DMS153 treated with DMSO at 0.1 percent for 48 hours (cell line): ENCODE measurements around the gene ZKSCAN2.

ENCODE experiments used
- DNase-seq: peaks from one replicate; lab custom pipeline; 2025; ENCODE audit not compliant: unreplicated experiment; lab: John Stamatoyannopoulos, UW

ZKSCAN2 gene

GRCh38 chr16:25257470-25257955 lies at the start of gene ZKSCAN2:
Gene ZKSCAN2, minus strand, starts transcription at chr16:25257845. Its CDS starts 718 bp downstream, at chr16:25257127.
- DNase-seq = peak; percentile 85

GRCh38 chr16:25299792-25300590 lies 42.3 kb upstream of the ZKSCAN2 start:
- no peak for DNase-seq

DNA sequence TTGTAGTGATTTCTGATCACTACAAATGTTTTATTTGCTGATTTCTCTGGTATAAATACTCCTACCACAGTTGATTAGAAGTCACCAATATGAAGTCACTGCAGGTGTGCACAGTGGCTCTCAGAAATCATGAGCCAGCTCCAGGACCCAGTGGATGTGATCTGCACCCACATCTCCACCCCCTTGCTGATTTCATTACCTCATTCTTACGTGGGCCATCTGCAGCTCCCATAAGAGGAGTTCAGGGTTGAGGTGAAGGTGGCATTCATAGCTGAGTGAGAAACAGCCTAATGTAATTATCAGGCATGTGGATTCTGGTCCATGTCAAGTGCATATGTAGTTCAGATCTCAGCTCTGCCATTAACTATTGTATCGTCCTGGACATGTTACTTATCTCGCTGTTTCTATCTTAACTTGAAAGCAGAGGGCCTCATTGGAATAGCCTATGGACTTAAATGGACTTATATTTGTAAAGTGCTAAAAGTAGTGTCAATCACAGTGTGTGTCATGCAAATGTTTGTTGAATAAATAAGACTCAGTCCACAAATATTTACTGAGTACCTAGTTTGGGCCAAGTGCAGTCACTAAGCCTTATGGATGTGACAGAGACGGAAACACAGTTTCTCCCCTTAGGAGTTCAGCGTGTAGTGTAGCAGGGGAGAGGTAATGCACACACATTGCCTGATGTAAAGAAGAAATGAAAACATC lies 40.7 kb upstream of the ZKSCAN2 start:
- no peak for DNase-seq

DNA sequence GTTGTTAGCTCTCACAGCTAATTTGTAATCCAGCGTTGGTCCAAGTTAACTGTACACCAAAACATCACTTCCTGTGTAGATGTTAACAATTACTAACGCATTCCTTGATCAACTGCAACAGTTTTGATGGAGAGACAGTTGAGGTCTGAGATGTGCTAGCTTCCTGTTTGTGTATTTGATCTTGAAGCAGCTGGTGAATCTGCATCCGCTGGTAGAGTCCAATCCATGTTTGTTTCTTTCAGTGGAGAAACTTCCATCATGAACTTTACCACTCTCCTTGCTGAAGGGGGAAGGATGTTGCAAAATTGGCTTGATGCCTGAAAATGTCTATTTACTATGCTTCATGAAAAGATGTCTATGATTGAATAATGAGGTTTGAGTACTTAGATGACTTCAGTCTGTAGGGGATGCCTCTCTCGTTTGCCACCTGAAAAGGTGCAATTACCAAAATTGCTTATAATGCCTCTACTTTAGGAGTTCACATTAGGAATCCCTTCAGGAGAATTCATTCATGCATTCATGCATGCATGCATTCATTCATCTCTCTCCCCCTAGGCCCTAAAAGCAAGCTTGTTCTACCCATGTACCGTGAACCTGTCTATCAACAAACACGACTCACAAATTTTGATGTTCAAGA lies 39.6 kb upstream of the ZKSCAN2 start:
- DNase-seq = no peak

DNA sequence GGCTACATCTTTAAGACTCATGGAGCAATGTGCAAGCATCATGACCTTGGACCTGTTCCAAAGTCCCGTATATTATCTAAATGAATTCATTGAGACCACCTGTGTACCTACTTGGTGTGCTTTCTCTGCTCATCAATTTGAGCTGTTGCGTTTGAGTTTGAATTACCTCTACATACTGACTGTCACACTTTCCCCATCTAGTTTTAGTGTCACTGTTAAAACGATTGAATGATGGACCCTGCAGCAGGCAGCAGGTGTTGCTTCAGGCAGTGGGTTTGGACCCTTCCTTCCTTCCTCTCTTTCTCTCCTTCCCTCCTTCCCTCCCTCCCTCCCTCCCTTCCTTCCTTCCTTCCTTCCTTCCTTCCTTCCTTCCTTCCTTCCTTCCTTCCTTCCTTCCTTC lies 33.9 kb upstream of the ZKSCAN2 start:
- DNase-seq = no peak

- DNase-seq = no peak
Observed at GRCh38 chr16:25289466-25289865, 31.8 kb upstream of the ZKSCAN2 start.

GRCh38 chr16:25279491-25279890 lies 21.8 kb upstream of the ZKSCAN2 start:
- DNase-seq = no peak

- DNase-seq = no peak
Observed at GRCh38 chr16:25271421-25271820, 13.8 kb upstream of the ZKSCAN2 start.

DNA sequence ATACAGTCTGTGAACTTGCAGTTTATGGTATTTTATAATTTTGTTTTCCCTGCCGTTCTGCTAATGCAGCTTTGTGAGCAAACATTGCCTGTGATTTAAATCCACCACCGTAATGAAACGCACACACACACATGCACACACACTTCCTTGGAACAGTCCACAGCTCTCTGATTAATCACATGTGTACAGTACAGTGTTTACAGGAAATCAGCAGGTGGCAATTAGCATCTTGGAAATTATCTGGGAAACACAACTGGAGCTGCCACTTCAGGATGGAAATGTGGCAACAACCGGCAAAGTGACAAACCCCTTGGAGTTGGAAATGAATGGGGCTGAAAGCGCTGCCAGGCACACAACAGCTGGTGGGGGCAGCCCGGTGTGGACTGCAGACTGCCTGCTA lies 12.9 kb upstream of the ZKSCAN2 start:
- DNase-seq = no peak

DNA sequence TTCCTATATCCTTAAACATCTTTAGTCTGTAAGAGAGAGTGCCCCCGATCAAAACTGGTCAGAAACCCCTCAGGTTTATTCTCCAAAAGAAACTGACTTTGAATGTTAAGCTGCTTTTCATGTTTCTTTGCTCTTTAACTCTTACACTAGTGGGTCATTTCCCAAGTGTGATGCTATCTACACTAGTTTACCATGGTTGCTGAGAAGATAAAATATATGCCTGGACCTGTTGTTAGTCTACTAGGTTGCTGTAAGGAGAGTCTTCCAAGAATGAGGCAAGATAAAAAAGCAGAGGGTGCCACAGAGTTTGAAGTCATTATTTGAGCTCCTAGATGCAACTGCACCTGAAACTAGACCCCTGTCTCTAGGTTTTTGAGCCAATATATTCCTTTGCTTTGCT lies 12.2 kb upstream of the ZKSCAN2 start:
- no peak for DNase-seq

DNA sequence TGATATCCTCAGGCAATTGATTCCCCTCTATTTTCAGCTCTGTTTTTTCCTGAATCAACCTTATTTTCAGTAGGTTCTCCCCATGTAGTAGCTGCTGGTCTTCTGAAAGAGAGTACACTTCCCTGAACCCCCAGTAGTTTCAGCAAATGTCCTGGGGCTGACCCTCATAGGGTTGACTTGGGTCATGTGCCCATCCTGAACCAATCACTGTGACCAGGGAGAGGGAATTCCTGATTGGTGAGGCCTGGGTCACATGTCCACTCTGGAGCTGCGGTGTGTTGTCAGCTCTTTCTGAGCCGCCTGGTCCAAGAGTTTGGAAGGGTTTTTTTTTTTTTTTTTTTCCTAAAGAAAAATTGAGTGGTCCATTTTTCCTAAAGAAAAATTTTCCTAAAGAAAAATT lies 8.3 kb upstream of the ZKSCAN2 start:
- DNase-seq = no peak

- no peak for DNase-seq
Observed at GRCh38 chr16:25264597-25264996, 7.0 kb upstream of the ZKSCAN2 start.

GRCh38 chr16:25260416-25260815 lies 2.8 kb upstream of the ZKSCAN2 start:
- no peak for DNase-seq

- no peak for DNase-seq
Observed at GRCh38 chr16:25258861-25259179, 1.2 kb upstream of the ZKSCAN2 start.

DNA sequence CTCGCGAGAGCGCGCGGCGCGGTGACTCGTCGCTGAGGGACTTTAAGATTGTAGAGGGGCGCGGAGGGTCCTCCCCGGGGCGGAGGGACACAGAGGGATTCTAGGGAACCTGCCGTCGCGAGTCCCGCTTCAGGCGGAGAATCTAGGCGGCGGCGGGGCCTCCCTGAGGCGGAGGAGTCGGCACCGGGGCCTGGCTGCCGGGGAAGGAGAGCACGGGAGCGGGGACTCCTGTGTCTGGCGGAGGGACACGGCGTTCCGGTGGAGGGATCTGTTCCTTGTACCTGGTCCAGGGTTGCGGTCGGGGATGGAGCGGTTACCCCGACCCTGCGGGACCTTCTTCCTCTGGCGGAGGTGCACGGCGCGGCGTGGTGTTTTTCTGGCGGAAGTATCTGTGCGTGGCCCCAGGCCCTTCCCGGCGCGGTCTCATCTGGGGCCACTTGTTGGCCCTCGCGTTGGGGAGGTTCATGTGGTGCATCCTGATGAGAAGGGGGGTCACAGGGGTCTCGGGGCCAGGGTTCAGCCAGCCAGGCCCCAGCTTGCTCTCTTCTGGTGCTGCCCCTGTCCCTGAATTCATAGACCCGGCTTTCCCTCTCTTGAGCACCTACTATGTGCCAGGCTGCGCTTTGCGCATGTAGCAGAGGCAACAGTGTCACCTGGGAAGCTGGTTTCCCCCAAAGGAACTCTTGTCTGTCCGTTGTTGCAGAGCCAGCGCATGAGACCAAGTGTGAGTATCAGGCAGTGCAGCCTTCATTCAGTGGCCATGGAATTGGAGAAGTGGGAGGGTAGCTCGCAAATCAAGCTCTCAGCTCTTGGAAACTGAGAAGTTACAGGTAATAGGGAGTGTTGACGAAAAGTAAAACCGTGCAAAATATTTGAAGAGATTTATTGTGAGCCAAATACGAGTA lies 563 bp upstream of the ZKSCAN2 start:
- peak; percentile 75 for DNase-seq

DNA sequence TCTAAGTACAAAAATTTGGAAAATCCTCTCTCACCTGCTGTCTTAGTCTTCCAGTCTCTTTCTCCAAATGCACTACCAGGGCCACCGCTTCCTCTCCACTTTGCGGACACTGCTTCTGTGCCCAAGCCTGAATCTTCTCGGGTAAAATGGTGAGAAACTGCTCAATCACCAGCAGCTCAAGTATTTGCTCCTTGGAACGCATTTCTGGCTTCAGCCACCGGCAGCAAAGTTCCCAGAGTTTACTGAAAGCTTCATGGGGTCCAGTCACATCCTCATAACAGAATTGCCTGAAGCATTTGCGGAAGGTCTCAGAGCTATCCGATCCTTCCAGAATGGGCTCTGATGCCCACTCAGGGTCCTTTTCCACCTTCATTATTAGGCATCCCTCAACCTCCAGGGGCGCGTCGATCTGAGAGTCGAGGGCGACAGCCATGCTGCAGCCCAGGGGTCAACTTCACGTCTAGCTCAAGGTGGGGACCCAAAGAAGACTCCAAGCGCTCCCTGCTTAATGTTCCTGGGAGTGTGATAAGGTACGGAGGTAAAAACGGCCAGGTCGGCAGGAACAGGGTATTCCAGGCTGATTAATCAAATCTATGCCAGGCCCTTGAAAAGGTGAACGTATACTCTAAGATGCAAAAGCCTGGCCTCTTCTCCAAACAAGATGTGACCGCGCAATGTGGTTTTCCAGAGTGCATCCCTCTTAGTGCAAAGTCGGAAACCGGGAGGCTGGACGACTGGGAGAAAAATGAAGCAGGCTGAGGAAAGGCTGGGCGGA lies 763 bp downstream of the ZKSCAN2 start:
- no peak for DNase-seq

- DNase-seq = no peak
Observed at GRCh38 chr16:25253322-25253721, 4.3 kb downstream of the ZKSCAN2 start.

DNA sequence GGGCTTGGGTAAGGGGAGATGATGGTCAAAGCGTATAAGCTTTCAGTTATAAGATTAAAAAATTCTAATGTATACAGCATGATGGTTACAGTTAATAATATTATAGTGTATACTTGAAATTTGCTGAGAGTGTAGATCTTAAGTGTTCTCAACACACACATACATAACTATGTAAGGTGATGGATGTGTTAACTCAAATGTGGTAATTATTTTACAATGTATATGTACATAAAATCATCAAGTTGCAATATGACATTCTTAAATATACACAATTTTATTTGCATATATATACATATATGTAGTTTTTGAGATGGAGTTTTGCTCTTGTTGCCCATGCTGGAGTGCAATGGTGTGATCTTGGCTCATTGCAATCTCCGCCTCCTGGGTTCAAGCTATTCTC lies 7.2 kb downstream of the ZKSCAN2 start:
- DNase-seq = no peak

DNA sequence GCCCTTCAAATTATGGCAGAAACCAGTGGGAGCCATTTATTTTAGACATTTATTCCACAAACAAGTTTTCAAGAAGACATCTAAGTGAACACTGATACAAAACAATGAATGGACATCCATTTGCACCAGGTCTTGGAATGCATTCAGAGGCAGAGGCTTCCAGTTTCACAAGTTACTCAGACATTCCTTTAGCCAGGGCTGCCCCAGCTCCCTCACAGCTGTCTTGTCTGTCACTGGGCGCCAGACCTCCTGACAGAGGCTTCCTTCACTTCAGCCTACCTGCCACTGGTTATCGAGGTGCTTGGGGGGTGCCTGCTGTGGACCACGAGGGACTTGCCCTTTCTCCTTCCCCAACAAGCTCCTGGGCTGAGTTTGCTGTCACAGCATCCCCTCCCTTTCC lies 21.7 kb downstream of the ZKSCAN2 start:
- no peak for DNase-seq

GRCh38 chr16:25228372-25228771 lies 29.3 kb downstream of the ZKSCAN2 start:
- no peak for DNase-seq
